Measurements from ENCODE around the gene FAP.

FAP gene

GRCh38 chr2:162241571-162241970 lies 1.7 kb downstream of the FAP start:
- DNase-seq (ENCODE audit: low read depth), result no peak

GRCh38 chr2:162234620-162235462 lies 8.4 kb downstream of the FAP start:
- DNase-seq (ENCODE audit: low read depth), result no peak

- no peak for DNase-seq (ENCODE audit: low read depth)
Observed at GRCh38 chr2:162233197-162233596, 10.0 kb downstream of the FAP start.

- DNase-seq (ENCODE audit: low read depth), result no peak
Observed at GRCh38 chr2:162232671-162233070, 10.6 kb downstream of the FAP start.

- DNase-seq (ENCODE audit: low read depth), result no peak
Observed at GRCh38 chr2:162232027-162232426, 11.2 kb downstream of the FAP start.

GRCh38 chr2:162230761-162231160 lies 12.5 kb downstream of the FAP start:
- DNase-seq (ENCODE audit: low read depth), result no peak

- DNase-seq (ENCODE audit: low read depth), result no peak
Observed at GRCh38 chr2:162226836-162227235, 16.4 kb downstream of the FAP start.

- DNase-seq (ENCODE audit: low read depth), result peak; percentile 26
Observed at GRCh38 chr2:162221064-162221463, 22.2 kb downstream of the FAP start.

GRCh38 chr2:162220368-162220767 lies 22.9 kb downstream of the FAP start:
- DNase-seq (ENCODE audit: low read depth), result no peak

GRCh38 chr2:162219426-162219825 lies 23.8 kb downstream of the FAP start:
- no peak for DNase-seq (ENCODE audit: low read depth)

GRCh38 chr2:162217598-162217997 lies 25.6 kb downstream of the FAP start:
- no peak for DNase-seq (ENCODE audit: low read depth)

GRCh38 chr2:162215162-162215561 lies 28.1 kb downstream of the FAP start:
- no peak for DNase-seq (ENCODE audit: low read depth)

- DNase-seq (ENCODE audit: low read depth), result no peak
Observed at GRCh38 chr2:162212366-162212765, 30.9 kb downstream of the FAP start.

GRCh38 chr2:162211732-162212131 lies 31.5 kb downstream of the FAP start:
- DNase-seq (ENCODE audit: low read depth), result no peak

GRCh38 chr2:162210385-162210784 lies 32.9 kb downstream of the FAP start:
- DNase-seq (ENCODE audit: low read depth), result no peak

GRCh38 chr2:162202203-162202602 lies 41.0 kb downstream of the FAP start:
- no peak for DNase-seq (ENCODE audit: low read depth)

- DNase-seq (ENCODE audit: low read depth), result no peak
Observed at GRCh38 chr2:162200636-162201035, 42.6 kb downstream of the FAP start.

- no peak for DNase-seq (ENCODE audit: low read depth)
Observed at GRCh38 chr2:162199913-162200312, 43.3 kb downstream of the FAP start.

- no peak for DNase-seq (ENCODE audit: low read depth)
Observed at GRCh38 chr2:162198239-162198638, 45.0 kb downstream of the FAP start.

- no peak for DNase-seq (ENCODE audit: low read depth)
Observed at GRCh38 chr2:162197069-162197825, 46.0 kb downstream of the FAP start.

GRCh38 chr2:162196638-162197037 lies 46.6 kb downstream of the FAP start:
- no peak for DNase-seq (ENCODE audit: low read depth)

- no peak for DNase-seq (ENCODE audit: low read depth)
Observed at GRCh38 chr2:162188451-162188850, 54.8 kb downstream of the FAP start.

- no peak for DNase-seq (ENCODE audit: low read depth)
Observed at GRCh38 chr2:162185541-162186232, 57.6 kb downstream of the FAP start.
